ELF-1 (cell line): Measurements from ENCODE around the gene IDH3B.
A peak's percentile ranks its signal among the peaks of the same experiment; 100 is the strongest.

Source experiments
- DNase-seq: peaks from one replicate; pipeline ENCODE4 v3.0.0-alpha.2; 2016; ENCODE audit warnings: low read depth, low spot score

Gene IDH3B

GRCh38 chr20:2657241-2657640 is 6.8 kb downstream of the IDH3B start:
- DNase-seq, result no peak

GRCh38 chr20:2656471-2657117 is 7.4 kb downstream of the IDH3B start:
- DNase-seq, result no peak

- DNase-seq, result no peak
These were observed 8.5 kb downstream of the IDH3B start for GRCh38 chr20:2655331-2656116.

GRCh38 chr20:2654831-2655230 is 9.2 kb downstream of the IDH3B start:
- no peak for DNase-seq

- DNase-seq, result no peak
These were observed 9.6 kb downstream of the IDH3B start for GRCh38 chr20:2654384-2654822.

GRCh38 chr20:2653556-2654383 is 10.2 kb downstream of the IDH3B start:
- no peak for DNase-seq

- DNase-seq, result no peak
These were observed 11.1 kb downstream of the IDH3B start for GRCh38 chr20:2652724-2653555.

- DNase-seq, result peak; percentile 93
These were observed 12.0 kb downstream of the IDH3B start, which contains the start of gene NOP56 for GRCh38 chr20:2651772-2652723. NOP56 (plus strand) TSS chr20:2652632; CDS start chr20:2652661, 29 bp downstream.

- no peak for DNase-seq
These were observed 20.3 kb downstream of the IDH3B start for GRCh38 chr20:2643708-2644107.

GRCh38 chr20:2640899-2641298 is 23.1 kb downstream of the IDH3B start:
- DNase-seq, result no peak

- DNase-seq, result no peak
These were observed 23.8 kb downstream of the IDH3B start for GRCh38 chr20:2640260-2640659.

- no peak for DNase-seq
These were observed 26.8 kb downstream of the IDH3B start for GRCh38 chr20:2637246-2637645.

- no peak for DNase-seq
These were observed 30.6 kb downstream of the IDH3B start for GRCh38 chr20:2633381-2633780.

GRCh38 chr20:2631228-2631627 is 32.8 kb downstream of the IDH3B start:
- DNase-seq, result no peak

GRCh38 chr20:2626853-2627541 is 37.0 kb downstream of the IDH3B start:
- DNase-seq, result peak; percentile 32

GRCh38 chr20:2625062-2625461 is 39.0 kb downstream of the IDH3B start:
- DNase-seq, result no peak

- DNase-seq, result no peak
These were observed 39.8 kb downstream of the IDH3B start for GRCh38 chr20:2624190-2624589.

- no peak for DNase-seq
These were observed 43.9 kb downstream of the IDH3B start for GRCh38 chr20:2619961-2620595.

GRCh38 chr20:2619337-2619736 is 44.7 kb downstream of the IDH3B start:
- DNase-seq, result no peak
